NCI-H2107 treated with DMSO at 0.1 percent for 48 hours (cell line): ENCODE results near the gene BZW2.
A peak's percentile ranks its signal among the peaks of the same experiment; 100 is the strongest.

Experiments
- DNase-seq: peaks from one replicate; lab custom pipeline; 2025; ENCODE audit not compliant: unreplicated experiment; lab: John Stamatoyannopoulos, UW

Gene BZW2

DNA sequence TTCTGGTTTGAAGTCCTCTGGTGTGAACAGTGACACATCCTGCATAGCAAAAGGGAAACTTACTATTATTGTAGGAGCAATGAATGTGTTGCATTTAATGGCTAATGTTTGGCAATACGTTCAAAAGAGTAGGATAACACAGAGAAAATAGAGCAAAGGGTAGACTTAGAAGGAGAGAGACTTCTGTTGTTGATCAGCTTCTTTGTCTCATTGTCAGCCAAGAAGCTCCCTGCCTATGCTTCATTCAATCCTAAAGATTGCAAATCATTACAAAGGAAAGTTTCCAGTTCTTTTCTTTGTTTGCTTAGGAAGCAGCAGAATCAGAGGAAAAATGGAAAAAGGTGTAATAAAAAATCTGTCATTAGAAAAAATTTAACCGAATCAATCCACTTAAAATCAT is 99.7 kb downstream of the BZW2 start:
- no peak for DNase-seq

DNA sequence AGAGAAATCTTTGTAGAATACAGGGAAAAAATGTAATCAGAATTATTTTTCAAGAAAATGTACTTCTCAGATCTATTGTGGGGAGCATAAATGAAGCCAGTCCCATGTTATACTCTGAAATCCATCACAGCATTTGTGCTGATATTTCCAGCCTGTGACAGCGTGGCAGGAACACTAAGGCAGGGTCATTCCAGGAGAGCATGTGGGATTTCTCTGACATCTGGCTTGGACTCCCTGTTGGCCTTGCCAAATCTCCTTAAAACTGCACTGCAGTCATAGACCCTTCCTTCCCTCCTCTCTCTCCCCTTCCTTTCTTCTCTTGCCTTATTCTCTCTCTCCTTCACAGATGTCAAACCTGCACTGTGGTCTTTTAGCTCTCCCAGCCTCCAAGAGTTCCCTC is 101.1 kb downstream of the BZW2 start:
- DNase-seq = no peak

DNA sequence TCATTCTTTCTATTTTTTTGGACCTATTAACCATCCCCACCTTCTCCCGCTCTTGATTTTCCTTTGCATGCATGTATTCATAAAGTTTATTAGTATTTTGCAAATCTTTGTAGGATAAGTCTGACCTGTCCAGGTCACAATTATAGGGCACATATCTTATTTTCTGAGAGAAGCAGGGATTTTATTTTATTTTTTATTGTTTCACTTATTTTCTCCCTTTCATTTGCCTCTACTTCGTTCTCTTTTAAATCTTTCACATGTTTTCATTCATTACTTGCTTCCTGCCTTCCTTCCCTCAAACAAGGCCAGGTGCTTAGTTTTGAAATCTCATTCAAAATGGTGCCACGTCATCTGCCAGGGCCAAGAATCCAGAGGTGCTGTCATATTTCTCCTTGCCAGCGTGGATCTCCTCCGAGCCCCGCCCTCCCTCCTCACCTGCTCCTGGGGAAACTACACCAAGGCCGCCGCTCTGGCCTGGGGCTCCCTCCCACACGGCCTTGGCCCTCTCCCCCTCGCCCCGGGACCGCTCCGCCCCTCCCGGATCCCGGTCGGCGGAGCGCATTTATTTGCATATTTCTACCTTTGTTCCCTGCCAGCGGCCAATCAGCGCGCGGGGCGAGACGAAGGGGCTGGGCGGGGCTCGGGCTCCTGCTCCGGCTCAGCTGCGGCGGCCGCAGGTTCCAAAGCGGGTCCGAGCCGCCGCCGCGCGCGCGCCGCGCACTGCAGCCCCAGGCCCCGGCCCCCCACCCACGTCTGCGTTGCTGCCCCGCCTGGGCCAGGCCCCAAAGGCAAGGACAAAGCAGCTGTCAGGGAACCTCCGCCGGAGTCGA is 107.3 kb downstream of the BZW2 start, which contains the start of gene TSPAN13:
Gene TSPAN13 (plus strand): TSS at position 654 of the 830 bp plus-strand sequence. CDS start 213 bp downstream, outside the sequence.
- DNase-seq = peak; percentile 93

DNA sequence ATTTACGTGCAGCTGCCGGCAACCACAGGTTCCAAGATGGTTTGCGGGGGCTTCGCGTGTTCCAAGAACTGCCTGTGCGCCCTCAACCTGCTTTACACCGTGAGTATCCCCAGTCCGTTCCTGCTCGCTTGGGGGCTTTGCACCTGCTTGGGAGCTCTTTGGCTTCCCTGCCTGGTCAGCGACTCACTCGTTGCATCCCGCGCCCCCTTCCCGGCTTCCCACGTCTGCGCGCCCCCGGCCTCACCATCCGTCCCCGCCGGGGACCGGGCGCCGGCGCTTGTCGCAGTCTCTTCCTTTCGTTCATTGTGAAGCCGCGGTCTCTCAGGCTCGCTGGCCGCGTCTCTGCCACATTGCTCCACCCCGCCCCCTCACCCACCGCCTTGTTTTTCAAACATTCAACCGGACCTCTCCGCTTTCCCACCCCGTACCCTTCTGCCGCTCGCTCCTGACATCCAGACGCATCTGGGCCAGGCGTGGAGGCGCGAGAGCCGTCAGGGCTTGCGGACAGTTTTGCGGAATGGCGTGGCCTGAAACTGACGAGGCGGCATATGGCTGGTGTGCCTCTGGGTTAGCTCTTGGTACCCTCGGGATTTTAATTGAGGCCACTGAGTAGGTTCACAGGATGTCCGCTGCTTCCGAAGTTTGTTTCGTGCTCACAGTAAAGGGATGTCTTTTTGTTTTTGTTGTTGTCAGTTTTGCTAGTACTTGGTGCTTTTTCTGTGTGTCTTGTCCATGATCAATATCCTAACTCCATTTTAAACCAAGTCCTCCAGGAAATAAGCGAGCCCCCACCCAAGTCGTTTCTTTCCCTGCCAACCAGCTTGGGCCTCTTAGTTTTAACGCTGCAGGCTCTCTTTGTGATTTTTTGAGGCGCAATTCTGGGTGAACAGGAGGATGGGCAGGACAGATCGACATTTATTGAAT is 108.2 kb downstream of the BZW2 start:
- peak; percentile 48 for DNase-seq

DNA sequence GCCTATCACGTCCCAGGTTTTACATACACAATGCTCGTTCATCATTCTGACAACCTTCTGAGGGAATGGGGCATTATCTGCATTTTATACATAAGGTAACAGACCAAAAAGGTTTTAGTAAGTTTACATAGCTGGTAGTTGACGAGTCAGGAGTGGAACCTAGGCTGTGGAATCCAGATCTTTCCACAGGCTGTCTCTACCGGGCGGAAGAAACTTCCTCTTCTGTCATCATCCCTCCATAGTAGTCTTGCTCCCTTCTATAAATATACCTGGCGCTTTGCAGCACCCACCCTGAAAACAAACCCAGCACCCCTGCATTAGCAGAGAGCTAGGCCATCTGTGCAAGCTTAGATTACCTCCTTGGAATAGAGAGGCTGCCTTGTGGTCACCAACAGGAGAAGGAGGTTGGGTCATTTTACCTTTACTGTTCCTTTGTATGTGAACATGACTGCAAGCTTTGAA is 108.9 kb downstream of the BZW2 start:
- peak; percentile 15 for DNase-seq

DNA sequence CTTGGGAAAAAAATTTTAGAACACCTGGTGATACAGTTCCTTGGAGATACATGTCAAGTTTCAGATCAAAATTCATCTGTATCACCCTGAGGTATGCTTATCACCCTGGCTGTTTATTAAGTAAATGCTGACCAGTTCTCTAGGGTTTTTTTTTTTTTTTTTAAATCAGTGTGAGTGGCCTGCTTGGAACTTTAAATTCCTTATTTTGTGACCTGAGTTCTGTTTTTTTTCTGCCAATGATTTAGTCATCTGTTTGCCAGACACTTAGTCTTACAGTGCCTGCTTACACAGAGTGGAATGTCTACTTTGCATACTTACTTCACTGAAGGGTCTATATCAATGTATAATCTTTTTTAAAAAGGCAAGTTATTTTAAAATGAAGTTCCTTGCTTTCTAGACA is 109.4 kb downstream of the BZW2 start:
- DNase-seq = no peak
